Stimulated activated naive CD4-positive, alpha-beta T cell (primary cell): ENCODE data around the gene CA9.
A peak's percentile ranks its signal among the peaks of the same experiment; 100 is the strongest.

Source experiments
- DNase-seq, 6 experiments: peaks; one replicate each; lab custom pipeline; 2025; lab: John Stamatoyannopoulos, UW

CA9 gene

GRCh38 chr9:35717132-35717870 is 43.6 kb downstream of the CA9 start:
- DNase-seq, result no peak

GRCh38 chr9:35718721-35719511 is 45.2 kb downstream of the CA9 start:
- DNase-seq, result no peak

GRCh38 chr9:35719546-35719945 is 45.8 kb downstream of the CA9 start:
- no peak for DNase-seq

GRCh38 chr9:35723426-35723825 is 49.7 kb downstream of the CA9 start:
- DNase-seq, result no peak

- DNase-seq, result no peak
Observed at GRCh38 chr9:35723908-35724307, 50.2 kb downstream of the CA9 start.

GRCh38 chr9:35725362-35725761 is 51.6 kb downstream of the CA9 start:
- no peak for DNase-seq

GRCh38 chr9:35726931-35727330 is 53.2 kb downstream of the CA9 start:
- DNase-seq, result peak; percentile 11 to 55 (median 24)

GRCh38 chr9:35727676-35728040 is 53.9 kb downstream of the CA9 start:
- no peak for DNase-seq

- peak in 2 of 6 experiments; percentile 16 to 32 for DNase-seq
Observed at GRCh38 chr9:35728041-35728971, 54.6 kb downstream of the CA9 start.

GRCh38 chr9:35729101-35729500 is 55.4 kb downstream of the CA9 start:
- no peak for DNase-seq

- peak in 1 of 6 experiments; percentile 13 for DNase-seq
Observed at GRCh38 chr9:35729700-35730485, 56.2 kb downstream of the CA9 start.

- no peak for DNase-seq
Observed at GRCh38 chr9:35730486-35730854, 56.7 kb downstream of the CA9 start.
